PC-3 (cell line): ENCODE results near the gene P3H2.

Source experiments
- CTCF ChIP-seq: fragments of 300-600 bp; sonication (generic); conservative IDR thresholded peaks from 2 replicates; pipeline ENCODE4 v1.5.1; 2017; ENCODE audit warnings: antibody characterized with exemption, low read depth, mild to moderate bottlenecking, low read length
- EZH2 ChIP-seq: fragments of 300-600 bp; sonication (generic); IDR thresholded peaks from one replicate; pipeline ENCODE4 v1.6.1; 2017; ENCODE audit warnings: antibody characterized with exemption, mild to moderate bottlenecking, low read length; ENCODE audit not compliant: unreplicated experiment
- EZH2phosphoT487 ChIP-seq: fragments of 300-600 bp; sonication (generic); IDR thresholded peaks from 2 replicates; pipeline ENCODE4 v1.6.1; 2018; ENCODE audit warnings: mild to moderate bottlenecking, antibody characterized with exemption, low read length, borderline replicate concordance

- TF ChIP-seq CTCF (no peak), EZH2 (no peak), EZH2phosphoT487 (no peak)
These were observed 7.1 kb upstream of the P3H2 start for GRCh38 chr3:190127797-190128196.
